Measurements from ENCODE around the gene PSME3IP1.

- TF ChIP-seq CTCF (IDR thresholded peaks at IDR 0.05) (no peak), POLR2A (IDR thresholded peaks at IDR 0.05) (no peak)
These were observed 29.5 kb downstream of the PSME3IP1 start for GRCh38 chr16:57156351-57156703.
